HG03575 (cell line): ENCODE data around the gene USP9X.
"Not testable (repeated sequence)": the region's sequence is repeated elsewhere in the genome, so short reads cannot be mapped to it uniquely, and the experiment has no call there.

Experiments
- ATAC-seq: cut with Tn5 transposase; IDR thresholded peaks from one replicate; pipeline ENCODE4 v1.9.1; 2021; ENCODE audit not compliant: unreplicated experiment, insufficient number of reproducible peaks, low FRiP score; ENCODE audit errors: extremely low read depth

Gene USP9X

GRCh38 chrX:41084044-41084892 lies 977 bp upstream of the USP9X start:
- ATAC-seq, result peak; percentile 39

- ATAC-seq, result peak; percentile 3
Observed at GRCh38 chrX:41085512-41085877, 250 bp downstream of the USP9X start.

GRCh38 chrX:41085878-41086626 lies 807 bp downstream of the USP9X start:
- ATAC-seq, result no peak

GRCh38 chrX:41086627-41086932 lies 1.3 kb downstream of the USP9X start:
- ATAC-seq, result no peak

GRCh38 chrX:41087201-41087600 lies 2.0 kb downstream of the USP9X start:
- no peak for ATAC-seq

GRCh38 chrX:41090568-41091238 lies 5.5 kb downstream of the USP9X start:
- no peak for ATAC-seq

- no peak for ATAC-seq
Observed at GRCh38 chrX:41092776-41093175, 7.5 kb downstream of the USP9X start.

- no peak for ATAC-seq
Observed at GRCh38 chrX:41095174-41095573, 9.9 kb downstream of the USP9X start.

- ATAC-seq, result no peak
Observed at GRCh38 chrX:41095908-41096307, 10.7 kb downstream of the USP9X start.

- ATAC-seq, result no peak
Observed at GRCh38 chrX:41096339-41096955, 11.2 kb downstream of the USP9X start.

GRCh38 chrX:41097326-41097725 lies 12.1 kb downstream of the USP9X start:
- no peak for ATAC-seq

- ATAC-seq, result no peak
Observed at GRCh38 chrX:41100200-41100599, 15.0 kb downstream of the USP9X start.

- no peak for ATAC-seq
Observed at GRCh38 chrX:41100819-41101218, 15.6 kb downstream of the USP9X start.

GRCh38 chrX:41105005-41105404 lies 19.8 kb downstream of the USP9X start:
- ATAC-seq, result no peak

- ATAC-seq, result not testable (repeated sequence)
Observed at GRCh38 chrX:41106257-41106656, 21.0 kb downstream of the USP9X start.

GRCh38 chrX:41108007-41108406 lies 22.8 kb downstream of the USP9X start:
- ATAC-seq, result no peak

- ATAC-seq, result no peak
Observed at GRCh38 chrX:41108463-41109205, 23.4 kb downstream of the USP9X start.

- no peak for ATAC-seq
Observed at GRCh38 chrX:41110801-41111625, 25.8 kb downstream of the USP9X start.
